CD8-positive, alpha-beta memory T cell (primary cell): ENCODE results near the gene ATP6V1C2. TPM values are rescaled to one million over a fixed set of nuclear protein-coding genes. Genes with fewer than 3 reads are reported as not detected.

Experiments used
- CTCF ChIA-PET: fragments of 350-600 bp; sonication (Branson Sonifier 250); formaldehyde crosslinking; loops from one replicate; lab custom pipeline; 2021; ENCODE audit warnings: antibody characterized with exemption; lab: Charles Lee
- POLR2A ChIA-PET: fragments of 350-600 bp; sonication (Branson Sonifier 250); formaldehyde crosslinking; loops from one replicate; lab custom pipeline; 2021; ENCODE audit warnings: antibody characterized with exemption; lab: Charles Lee
- DNase-seq, 5 donors: peaks; one replicate each; pipeline versions ENCODE4 v3.0.0 to v3.0.0-alpha.2; 2020 to 2022; ENCODE audit warnings: mixed read lengths in 1 of 5
- H3K27ac ChIP-seq: one replicate; pipeline ENCODE4 v1.7.0; 2013; ENCODE audit warnings: low read depth, mild to moderate bottlenecking, low read length, moderate library complexity
- H3K27me3 ChIP-seq: 2 replicates; pipeline ENCODE4 v1.7.0; 2013; ENCODE audit warnings: low read length, mild to moderate bottlenecking; ENCODE audit not compliant: insufficient read depth, poor library complexity, severe bottlenecking
- H3K36me3 ChIP-seq: 2 replicates; pipeline ENCODE4 v1.7.0; 2013; ENCODE audit warnings: mild to moderate bottlenecking, low read length, moderate library complexity; ENCODE audit not compliant: insufficient read depth
- H3K4me1 ChIP-seq: 2 replicates; pipeline ENCODE4 v1.7.0; 2013; ENCODE audit warnings: mild to moderate bottlenecking, low read length, moderate library complexity; ENCODE audit not compliant: insufficient read depth
- H3K4me3 ChIP-seq: 2 replicates; pipeline ENCODE4 v1.7.0; 2013; ENCODE audit warnings: mild to moderate bottlenecking, low read length
- H3K9me3 ChIP-seq: 2 replicates; pipeline ENCODE4 v1.7.0; 2013; ENCODE audit warnings: mild to moderate bottlenecking, low read length
- H3K27ac Mint-ChIP-seq, 8 donors: one replicate each; pipeline ENCODE4 v1.8.0; 2020 to 2021; ENCODE audit warnings: mixed read lengths in 8 of 8, mild to moderate bottlenecking in 6 of 8, inconsistent platforms in 3 of 8, moderate library complexity in 3 of 8
- H3K27me3 Mint-ChIP-seq, 2 donors: one replicate each; pipeline ENCODE4 v1.8.0; 2020 to 2021; ENCODE audit warnings: mixed read lengths in 2 of 2, mild to moderate bottlenecking in 1 of 2, moderate library complexity in 1 of 2
- H3K36me3 Mint-ChIP-seq, 3 donors: one replicate each; pipeline ENCODE4 v1.8.0; 2020 to 2021; ENCODE audit warnings: mixed read lengths in 3 of 3, inconsistent platforms in 1 of 3, mild to moderate bottlenecking in 1 of 3
- H3K4me1 Mint-ChIP-seq, 3 donors: one replicate each; pipeline ENCODE4 v1.8.0; 2020 to 2021; ENCODE audit warnings: mixed read lengths in 3 of 3, inconsistent platforms in 1 of 3, mild to moderate bottlenecking in 1 of 3
- H3K4me3 Mint-ChIP-seq, 7 donors: one replicate each; pipeline ENCODE4 v1.8.0; 2020 to 2021; ENCODE audit warnings: mixed read lengths in 7 of 7, mild to moderate bottlenecking in 6 of 7, moderate library complexity in 4 of 7, inconsistent platforms in 2 of 7
- H3K9me3 Mint-ChIP-seq, 5 donors: one replicate each; pipeline ENCODE4 v1.8.0; 2020 to 2022; ENCODE audit warnings: mixed read lengths in 5 of 5, mild to moderate bottlenecking in 3 of 5, moderate library complexity in 2 of 5, inconsistent platforms in 1 of 5
- polyA plus RNA-seq: library from polyadenylated mRNA; unstranded; fragments of 300-500 nt; fragmentation: Illumina TruSeq; gene quantifications from one replicate; pipeline ENCODE4 v1.2.3, GENCODE V29; 2021
- total RNA-seq, 2 experiments: library from RNA; stranded (reverse); gene quantifications; one replicate each; pipeline ENCODE4 v1.2.3, GENCODE V29; 2021

The ATP6V1C2 gene
- total and polyA plus RNA-seq, 3 experiments from 2014 or later, result 0.09 to 0.24 TPM; not detected in 1

DNA sequence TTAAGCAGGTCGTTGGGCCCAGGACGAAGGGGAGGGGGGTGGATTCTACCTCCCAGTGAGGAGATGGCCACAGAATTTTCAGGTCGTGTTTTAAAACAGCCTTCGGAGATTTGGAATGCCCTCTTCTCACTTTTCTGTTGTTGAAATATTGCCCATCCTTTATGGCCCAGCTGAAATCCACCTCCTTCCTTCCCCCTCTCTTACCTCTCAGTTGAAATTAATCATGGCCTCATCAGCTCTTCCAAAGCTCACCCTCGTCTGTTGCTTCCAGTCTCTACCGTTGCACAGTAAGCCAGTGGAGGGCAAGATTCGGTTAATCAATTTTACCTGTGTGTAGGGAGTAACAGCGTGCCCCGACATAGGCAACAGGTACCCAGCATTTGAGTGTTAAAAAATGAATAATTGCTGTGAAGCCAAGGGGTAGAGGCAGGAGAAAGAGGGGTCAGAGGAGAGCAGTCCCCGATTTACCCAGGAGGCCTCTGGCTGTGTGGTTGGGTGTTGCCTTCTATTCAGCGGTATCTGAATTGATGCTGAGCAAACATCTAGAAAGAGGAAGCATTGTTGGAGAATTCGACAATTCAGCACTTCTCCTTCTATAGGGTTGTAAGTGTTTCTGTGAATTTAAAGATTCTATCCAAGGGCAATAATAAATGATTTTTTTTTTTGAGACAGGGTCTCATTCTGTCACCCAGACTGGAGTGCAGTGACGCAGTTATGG is 99.7 kb downstream of the ATP6V1C2 start:
- Histone ChIP-seq H3K4me3 (no peak overlapping the region), H3K4me1 (no peaks in the 10 kb centered on the region), H3K36me3 (no peaks in the 10 kb centered on the region), H3K9me3 (no peaks in the 10 kb centered on the region), H3K27me3 (peaks cover 6% of the 10 kb centered on the region), H3K27ac (no peak overlapping the region)
- no peaks in the 10 kb centered on the region for H3K4me1 Mint-ChIP-seq
- H3K9me3 Mint-ChIP-seq, result no peaks in the 10 kb centered on the region
- no peak overlapping the region for H3K4me3 Mint-ChIP-seq
- CTCF ChIA-PET, result interaction anchor here (1.2 to 1.7 kb wide), 3 partner anchors 9 to 14 kb away, joined by 3 to 7 read pairs (median 6); no protein-coding TSS in a partner anchor
- no peak for DNase-seq
- POLR2A ChIA-PET, result no interaction called here
- no peak overlapping the region for H3K27ac Mint-ChIP-seq
- peaks cover 9 to 33% of the 10 kb centered on the region in 2 donors for H3K27me3 Mint-ChIP-seq
- no peaks in the 10 kb centered on the region for H3K36me3 Mint-ChIP-seq

GRCh38 chr2:10824191-10824590 is 102.8 kb downstream of the ATP6V1C2 start:
- Mint-ChIP-seq H3K9me3 (no peaks in the 10 kb centered on the region), H3K4me1 (no peaks in the 10 kb centered on the region), H3K36me3 (no peaks in the 10 kb centered on the region), H3K27ac (no peak overlapping the region), H3K27me3 (peaks cover 9 to 42% of the 10 kb centered on the region in 2 donors), H3K4me3 (no peak overlapping the region)
- ChIA-PET CTCF (interaction anchor here (0.5 to 1.3 kb wide), 4 partner anchors 9 to 105 kb away, joined by 3 to 4 read pairs (median 4); no protein-coding TSS in a partner anchor), POLR2A (no interaction called here)
- no peaks in the 10 kb centered on the region for H3K9me3 ChIP-seq
- no peak overlapping the region for H3K4me3 ChIP-seq
- DNase-seq, result no peak
- H3K27ac ChIP-seq, result no peak overlapping the region
- H3K27me3 ChIP-seq, result no peaks in the 10 kb centered on the region
- no peaks in the 10 kb centered on the region for H3K4me1 ChIP-seq
- H3K36me3 ChIP-seq, result no peaks in the 10 kb centered on the region

DNA sequence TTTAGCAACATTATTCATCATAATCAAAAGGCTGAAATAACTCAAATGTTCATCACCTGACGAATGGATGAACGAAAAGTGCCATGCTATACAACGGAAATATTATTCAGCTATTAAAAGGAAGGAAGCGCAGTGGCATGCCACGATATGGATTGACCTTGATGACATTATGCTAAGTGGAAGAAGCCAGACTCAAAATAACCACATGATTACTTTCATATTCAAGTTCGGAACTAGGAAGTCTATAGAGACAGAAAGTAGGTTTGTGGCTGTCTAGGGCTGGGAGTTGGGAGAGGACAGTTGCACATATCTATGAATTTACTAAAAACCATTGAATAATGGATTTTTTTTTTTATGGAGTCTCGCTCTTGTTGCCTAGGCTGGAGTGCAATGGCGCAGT is 104.6 kb downstream of the ATP6V1C2 start:
- Histone ChIP-seq H3K27me3 (no peaks in the 10 kb centered on the region), H3K9me3 (no peaks in the 10 kb centered on the region), H3K4me3 (no peak overlapping the region), H3K36me3 (no peaks in the 10 kb centered on the region), H3K4me1 (no peaks in the 10 kb centered on the region), H3K27ac (no peak overlapping the region)
- H3K9me3 Mint-ChIP-seq, result no peaks in the 10 kb centered on the region
- H3K4me3 Mint-ChIP-seq, result no peak overlapping the region
- peaks cover 9 to 49% of the 10 kb centered on the region in 2 donors for H3K27me3 Mint-ChIP-seq
- no peaks in the 10 kb centered on the region for H3K36me3 Mint-ChIP-seq
- H3K27ac Mint-ChIP-seq, result no peak overlapping the region
- no peak for DNase-seq
- no peaks in the 10 kb centered on the region for H3K4me1 Mint-ChIP-seq
- POLR2A ChIA-PET, result no interaction called here
- CTCF ChIA-PET, result no interaction called here

GRCh38 chr2:10826625-10827024 is 105.2 kb downstream of the ATP6V1C2 start:
- H3K4me3 Mint-ChIP-seq, result no peak overlapping the region
- peaks cover 12 to 54% of the 10 kb centered on the region in 2 donors for H3K27me3 Mint-ChIP-seq
- Histone ChIP-seq H3K4me3 (no peak overlapping the region), H3K36me3 (no peaks in the 10 kb centered on the region), H3K27me3 (no peaks in the 10 kb centered on the region), H3K9me3 (no peaks in the 10 kb centered on the region), H3K4me1 (no peaks in the 10 kb centered on the region), H3K27ac (no peak overlapping the region)
- no peaks in the 10 kb centered on the region for H3K9me3 Mint-ChIP-seq
- no peaks in the 10 kb centered on the region for H3K36me3 Mint-ChIP-seq
- H3K27ac Mint-ChIP-seq, result peak overlapping the region in 1 of 8 donors; percentile 34
- POLR2A ChIA-PET, result no interaction called here
- no peaks in the 10 kb centered on the region for H3K4me1 Mint-ChIP-seq
- CTCF ChIA-PET, result no interaction called here
- DNase-seq, result no peak

DNA sequence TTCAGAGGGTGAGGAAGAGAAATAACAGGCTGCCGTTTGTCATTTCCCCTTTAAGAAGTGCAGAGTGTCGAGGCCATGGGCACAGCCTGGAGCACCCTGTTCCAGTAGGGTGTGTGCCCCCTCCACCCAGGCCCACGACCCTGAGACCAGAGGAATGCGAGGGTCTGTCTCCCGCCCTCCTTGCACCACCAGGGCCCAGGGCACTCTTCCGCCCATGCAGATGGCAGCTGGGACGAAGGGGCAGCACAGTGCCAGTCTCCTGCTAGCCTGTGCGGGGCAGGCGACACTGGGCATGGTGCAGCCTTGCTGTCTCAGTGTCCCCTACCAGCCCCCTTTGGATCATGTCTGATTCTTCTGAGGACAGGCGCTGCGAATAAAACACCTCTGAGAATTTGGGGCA is 106.9 kb downstream of the ATP6V1C2 start:
- ChIA-PET CTCF (interaction anchor here (9.2 kb wide), 1 partner anchor 298 kb away, joined by 231 read pairs; a partner anchor contains a TSS), POLR2A (no interaction called here)
- H3K36me3 Mint-ChIP-seq, result no peaks in the 10 kb centered on the region
- Histone ChIP-seq H3K4me1 (peaks cover 3% of the 10 kb centered on the region), H3K4me3 (no peak overlapping the region), H3K27ac (no peak overlapping the region), H3K36me3 (no peaks in the 10 kb centered on the region), H3K27me3 (no peaks in the 10 kb centered on the region), H3K9me3 (no peaks in the 10 kb centered on the region)
- H3K4me1 Mint-ChIP-seq, result peaks cover 5 to 8% (median 5%) of the 10 kb centered on the region in 3 donors
- no peak overlapping the region for H3K27ac Mint-ChIP-seq
- DNase-seq, result no peak
- H3K9me3 Mint-ChIP-seq, result no peaks in the 10 kb centered on the region
- H3K4me3 Mint-ChIP-seq, result no peak overlapping the region
- peaks cover 21 to 58% of the 10 kb centered on the region in 2 donors for H3K27me3 Mint-ChIP-seq

GRCh38 chr2:10829299-10829698 is 107.9 kb downstream of the ATP6V1C2 start:
- CTCF ChIA-PET, result interaction anchor here (0.9 to 9.2 kb wide), 3 partner anchors 9 to 297 kb away, joined by 3 to 231 read pairs (median 4); partner anchors contain the start of gene PDIA6
- DNase-seq, result no peak
- Histone ChIP-seq H3K4me3 (no peak overlapping the region), H3K9me3 (no peaks in the 10 kb centered on the region), H3K4me1 (peaks cover 3% of the 10 kb centered on the region), H3K27ac (no peak overlapping the region), H3K27me3 (no peaks in the 10 kb centered on the region), H3K36me3 (no peaks in the 10 kb centered on the region)
- Mint-ChIP-seq H3K27me3 (peaks cover 14 to 54% of the 10 kb centered on the region in 2 donors), H3K36me3 (no peaks in the 10 kb centered on the region), H3K4me3 (no peak overlapping the region), H3K27ac (no peak overlapping the region), H3K9me3 (no peaks in the 10 kb centered on the region), H3K4me1 (peaks cover 5 to 8% (median 5%) of the 10 kb centered on the region in 3 donors)
- POLR2A ChIA-PET, result no interaction called here

GRCh38 chr2:10830203-10830602 is 108.8 kb downstream of the ATP6V1C2 start:
- CTCF ChIA-PET, result interaction anchor here (0.9 to 9.2 kb wide), 5 partner anchors 10 to 296 kb away, joined by 3 to 231 read pairs (median 4); partner anchors contain the start of gene PDIA6
- Mint-ChIP-seq H3K27me3 (peaks cover 16 to 45% of the 10 kb centered on the region in 2 donors), H3K27ac (no peak overlapping the region), H3K4me3 (no peak overlapping the region), H3K36me3 (no peaks in the 10 kb centered on the region), H3K9me3 (no peaks in the 10 kb centered on the region), H3K4me1 (peaks cover 5 to 8% (median 5%) of the 10 kb centered on the region in 3 donors)
- Histone ChIP-seq H3K4me3 (no peak overlapping the region), H3K27ac (no peak overlapping the region), H3K27me3 (no peaks in the 10 kb centered on the region), H3K9me3 (no peaks in the 10 kb centered on the region), H3K36me3 (no peaks in the 10 kb centered on the region), H3K4me1 (peaks cover 6% of the 10 kb centered on the region)
- DNase-seq, result no peak
- POLR2A ChIA-PET, result no interaction called here

GRCh38 chr2:10830641-10831399 is 109.4 kb downstream of the ATP6V1C2 start:
- H3K27me3 Mint-ChIP-seq, result peaks cover 16 to 41% of the 10 kb centered on the region in 2 donors
- no peaks in the 10 kb centered on the region for H3K9me3 Mint-ChIP-seq
- no peaks in the 10 kb centered on the region for H3K9me3 ChIP-seq
- no peak overlapping the region for H3K4me3 ChIP-seq
- DNase-seq, result no peak
- CTCF ChIA-PET, result interaction anchor here (1.1 to 9.2 kb wide), 7 partner anchors 8 to 296 kb away, joined by 3 to 231 read pairs (median 7); a partner anchor contains a TSS
- no peak overlapping the region for H3K4me3 Mint-ChIP-seq
- no peaks in the 10 kb centered on the region for H3K36me3 Mint-ChIP-seq
- H3K27ac ChIP-seq, result no peak overlapping the region
- H3K27ac Mint-ChIP-seq, result no peak overlapping the region
- H3K4me1 ChIP-seq, result peaks cover 9% of the 10 kb centered on the region
- no peaks in the 10 kb centered on the region for H3K36me3 ChIP-seq
- H3K27me3 ChIP-seq, result no peaks in the 10 kb centered on the region
- POLR2A ChIA-PET, result no interaction called here
- H3K4me1 Mint-ChIP-seq, result peaks cover 5 to 8% (median 5%) of the 10 kb centered on the region in 3 donors
